Upper lobe of right lung (tissue), 1 donor: ENCODE data around the gene SLC1A5. TPM values are rescaled to one million over a fixed set of nuclear protein-coding genes. Genes with fewer than 3 reads are reported as not detected.
A peak's percentile ranks its signal among the peaks of the same experiment; 100 is the strongest.

Source experiments
- ATAC-seq: fragments of 200-7000 bp; cut with Tn5 transposase; one replicate; pipeline ENCODE4 v1.9.1; 2020; ENCODE audit warnings: mild to moderate bottlenecking, moderate library complexity
- DNase-seq: peaks from one replicate; pipeline ENCODE4 v3.0.0-alpha.2; 2020
- H3K27ac ChIP-seq: fragments of 200-600 bp; one replicate; pipeline ENCODE4 v1.8.0; 2022
- H3K27me3 ChIP-seq: fragments of 200-600 bp; one replicate; pipeline ENCODE4 v1.8.0; 2022; ENCODE audit warnings: mild to moderate bottlenecking
- H3K36me3 ChIP-seq: fragments of 200-600 bp; one replicate; pipeline ENCODE4 v1.8.0; 2022
- H3K4me1 ChIP-seq: fragments of 200-600 bp; one replicate; pipeline ENCODE4 v1.8.0; 2022
- H3K4me3 ChIP-seq: fragments of 200-600 bp; one replicate; pipeline ENCODE4 v1.8.0; 2022; ENCODE audit warnings: mild to moderate bottlenecking
- H3K9me3 ChIP-seq: fragments of 200-600 bp; one replicate; pipeline ENCODE4 v1.8.0; 2022
- CTCF ChIP-seq: fragments of 200-600 bp; IDR thresholded peaks from one replicate; pipeline ENCODE4 v1.8.0; 2022; ENCODE audit warnings: antibody characterized with exemption
- intact Hi-C: fragments of 100-400 bp; cut with DNase I; formaldehyde crosslinking; loops from one replicate; pipeline ENCODE4 v1.11.0; 2022
- total RNA-seq: library from RNA; stranded (reverse); fragmentation: NEBNext Ultra II Directional; extraction: Animal tissue kit (Norgen Biotek cat#: 25700); gene quantifications from one replicate; pipeline ENCODE4 v1.2.1, GENCODE V29; 2021
- donor health status: DM: no; HTN: yes; CAD: no; lungs with severe emphysema.

Gene SLC1A5
- total RNA-seq, 1 donor from 2014 or later: 133 TPM

- intact Hi-C loops: no loop called here
- no peak overlapping the region for H3K27ac ChIP-seq
These were observed 57.8 kb downstream of the SLC1A5 start for GRCh38 chr19:46730595-46730994.

GRCh38 chr19:46730187-46730586, 58.2 kb downstream of the SLC1A5 start:
- Histone ChIP-seq H3K36me3 (peaks cover 85% of the 10 kb centered on the region), H3K27me3 (no peaks in the 10 kb centered on the region), H3K4me1 (peaks cover 29% of the 10 kb centered on the region), H3K4me3 (no peak overlapping the region), H3K27ac (no peak overlapping the region), H3K9me3 (no peaks in the 10 kb centered on the region)
- intact Hi-C loops: no loop called here
- no peak for DNase-seq
- ATAC-seq: no peak
- TF ChIP-seq CTCF: no peak

More at GRCh38 chr19:46730595-46730994, 57.8 kb downstream of the SLC1A5 start:
- no peaks in the 10 kb centered on the region for H3K9me3 ChIP-seq
- ATAC-seq (no peak), DNase-seq (peak; percentile 62)
- H3K27me3 ChIP-seq: no peaks in the 10 kb centered on the region
- H3K4me1 ChIP-seq: peaks cover 29% of the 10 kb centered on the region
- no peak overlapping the region for H3K4me3 ChIP-seq
- no peak for TF ChIP-seq CTCF
- H3K36me3 ChIP-seq: peaks cover 85% of the 10 kb centered on the region

- no peak overlapping the region for H3K27ac ChIP-seq
- no peaks in the 10 kb centered on the region for H3K9me3 ChIP-seq
- no peaks in the 10 kb centered on the region for H3K27me3 ChIP-seq
- no peak for DNase-seq
- TF ChIP-seq CTCF: no peak
- intact Hi-C loops: no loop called here
- no peak for ATAC-seq
- peaks cover 86% of the 10 kb centered on the region for H3K36me3 ChIP-seq
- H3K4me3 ChIP-seq: no peak overlapping the region
- peaks cover 25% of the 10 kb centered on the region for H3K4me1 ChIP-seq
These were observed 58.7 kb downstream of the SLC1A5 start for GRCh38 chr19:46729696-46730095.

- H3K4me1 ChIP-seq: peaks cover 25% of the 10 kb centered on the region
- peak; percentile 95 for TF ChIP-seq CTCF
- intact Hi-C loops: no loop called here
- no peak overlapping the region for H3K27ac ChIP-seq
- H3K36me3 ChIP-seq: peaks cover 86% of the 10 kb centered on the region
- DNase-seq (peak; percentile 88), ATAC-seq (peak; percentile 74)
- H3K4me3 ChIP-seq: peak overlapping the region; percentile 14
- H3K27me3 ChIP-seq: no peaks in the 10 kb centered on the region
- no peaks in the 10 kb centered on the region for H3K9me3 ChIP-seq
These were observed 59.6 kb downstream of the SLC1A5 start for GRCh38 chr19:46728693-46729339.

GRCh38 chr19:46728208-46728607, 60.2 kb downstream of the SLC1A5 start:
- no peaks in the 10 kb centered on the region for H3K27me3 ChIP-seq
- TF ChIP-seq CTCF: no peak
- H3K27ac ChIP-seq: peak overlapping the region; percentile 42
- H3K9me3 ChIP-seq: no peaks in the 10 kb centered on the region
- H3K36me3 ChIP-seq: peaks cover 86% of the 10 kb centered on the region
- H3K4me1 ChIP-seq: peaks cover 25% of the 10 kb centered on the region
- intact Hi-C loops: no loop called here
- peak overlapping the region; percentile 14 for H3K4me3 ChIP-seq
- ATAC-seq: no peak
- no peak for DNase-seq
